T-helper 2 cell (primary cell): ENCODE data around the gene BNIPL.
A peak's percentile ranks its signal among the peaks of the same experiment; 100 is the strongest.

ENCODE experiments used
- DNase-seq, 5 experiments: peaks; one replicate each; pipeline versions ENCODE4 v3.0.0 to v3.0.0-alpha.2; 2012 to 2022

BNIPL gene

GRCh38 chr1:151009674-151010345 lies 26.6 kb upstream of the BNIPL start:
- no peak for DNase-seq

GRCh38 chr1:151010346-151010726 lies 26.1 kb upstream of the BNIPL start:
- DNase-seq, result no peak

- DNase-seq, result no peak
Observed at GRCh38 chr1:151011154-151011850, 25.1 kb upstream of the BNIPL start.

GRCh38 chr1:151012684-151013471 lies 23.5 kb upstream of the BNIPL start:
- DNase-seq, result no peak

- no peak for DNase-seq
Observed at GRCh38 chr1:151013518-151013917, 22.9 kb upstream of the BNIPL start.

GRCh38 chr1:151024540-151025146 lies 11.7 kb upstream of the BNIPL start:
- peak; percentile 57 to 78 (median 73) for DNase-seq

- DNase-seq, result no peak
Observed at GRCh38 chr1:151026460-151026859, 9.9 kb upstream of the BNIPL start.

GRCh38 chr1:151032164-151032563 lies 4.2 kb upstream of the BNIPL start:
- no peak for DNase-seq

- no peak for DNase-seq
Observed at GRCh38 chr1:151035167-151035566, 1.2 kb upstream of the BNIPL start.

- DNase-seq, result no peak
Observed at GRCh38 chr1:151037032-151037431, 646 bp downstream of the BNIPL start.

- DNase-seq, result no peak
Observed at GRCh38 chr1:151039521-151039920, 3.1 kb downstream of the BNIPL start.

- DNase-seq, result no peak
Observed at GRCh38 chr1:151043163-151043562, 6.8 kb downstream of the BNIPL start.

- peak; percentile 25 to 55 (median 43) for DNase-seq
Observed at GRCh38 chr1:151047591-151047924, 11.2 kb downstream of the BNIPL start, which contains the start of gene C1orf56. TSS of gene C1orf56 (plus strand) at chr1:151047751. CDS start at chr1:151047848, 97 bp downstream.

GRCh38 chr1:151047925-151048644 lies 11.7 kb downstream of the BNIPL start:
- DNase-seq, result peak; percentile 19 to 76 (median 42)

- DNase-seq, result no peak
Observed at GRCh38 chr1:151048645-151049032, 12.3 kb downstream of the BNIPL start.

GRCh38 chr1:151049458-151049857 lies 13.1 kb downstream of the BNIPL start:
- no peak for DNase-seq

- DNase-seq, result no peak
Observed at GRCh38 chr1:151050051-151050688, 13.8 kb downstream of the BNIPL start.

- no peak for DNase-seq
Observed at GRCh38 chr1:151051356-151052009, 15.1 kb downstream of the BNIPL start.

- DNase-seq, result no peak
Observed at GRCh38 chr1:151054971-151055547, 18.7 kb downstream of the BNIPL start.

- DNase-seq, result no peak
Observed at GRCh38 chr1:151055581-151055980, 19.2 kb downstream of the BNIPL start.

- peak in 2 of 5 experiments; percentile 53 to 84 for DNase-seq
Observed at GRCh38 chr1:151056149-151056548, 19.8 kb downstream of the BNIPL start.
